K562 (cell line): Measurements from ENCODE around the gene GORASP1. TPM values are rescaled to one million over a fixed set of nuclear protein-coding genes. Genes with fewer than 3 reads are reported as not detected.

Source experiments
- ATAC-seq: fragments of 200-7000 bp; cut with Tn5 transposase; 3 replicates; pipeline ENCODE4 v1.9.1; 2020; ENCODE audit warnings: moderate library complexity
- BruUV-seq: library from RNA; stranded (reverse); fragments of 400-500 nt; replicated peaks from 2 replicates; lab custom pipeline; 2021; lab: Mats Ljungman, UMichigan
- CTCF ChIA-PET: fragments of 300-600 bp; formaldehyde crosslinking; extraction: SDS; loops from one replicate; lab custom pipeline; 2021; ENCODE audit warnings: low intra/inter-chr PET ratio; lab: Yijun Ruan, JAX
- POLR2A ChIA-PET: fragments of 300-600, 350-650 bp; sonication (Branson Sonifier 250); formaldehyde crosslinking; extraction: SDS; loops from one replicate; lab custom pipeline; 2021; ENCODE audit warnings: antibody characterized with exemption, inconsistent platforms; lab: Yijun Ruan, JAX
- DNase-seq, 4 experiments: peaks; one replicate each; pipeline versions ENCODE4 v3.0.0 to v3.0.0-alpha.2; 2011 to 2018; ENCODE audit warnings: low spot score in 3 of 4, mixed read lengths in 3 of 4; ENCODE audit errors: extremely low read depth in 1 of 4
- FAIRE-seq: peaks from 2 replicates; lab custom pipeline; 2011; peaks lifted over from hg19 to GRCh38; lab: Jason Lieb, UNC
- H2AFZ ChIP-seq: 2 replicates; pipeline ENCODE4 v1.6.0; 2011; ENCODE audit warnings: low read depth, low read length, control low read depth, inconsistent platforms
- H3K27ac ChIP-seq: fragments of 200-600 bp; 3 replicates; pipeline ENCODE4 v1.8.0; 2011; ENCODE audit warnings: low read depth, mild to moderate bottlenecking, control low read depth, inconsistent platforms, low read length, moderate library complexity, mixed read lengths; ENCODE audit errors: extremely low read depth
- H3K27me3 ChIP-seq, 2 experiments: fragments of 300-600 bp in 1 of 2; 2 replicates in 1 of 2; 3 replicates in 1 of 2; pipeline versions ENCODE4 v1.6.0 to v1.8.0; 2011; ENCODE audit warnings: inconsistent platforms in 2 of 2, low read length in 2 of 2, mild to moderate bottlenecking in 1 of 2, mixed read lengths in 1 of 2, moderate library complexity in 1 of 2; ENCODE audit not compliant: control insufficient read depth in 2 of 2, insufficient read depth in 2 of 2
- H3K36me3 ChIP-seq: fragments of 300-600 bp; 3 replicates; pipeline ENCODE4 v1.8.0; 2011; ENCODE audit warnings: mild to moderate bottlenecking, low read length, inconsistent platforms; ENCODE audit not compliant: control insufficient read depth, insufficient read depth
- H3K4me1 ChIP-seq, 2 experiments: fragments of 200-600 bp in 1 of 2; replicated peaks in 1 of 2; 2 replicates in 1 of 2; 3 replicates in 1 of 2; pipeline versions ENCODE4 v1.5.1 to v1.8.0; 2011; ENCODE audit warnings: inconsistent platforms in 2 of 2, low read length in 2 of 2, mild to moderate bottlenecking in 1 of 2, mixed read lengths in 1 of 2, moderate library complexity in 1 of 2; ENCODE audit not compliant: control insufficient read depth in 2 of 2, insufficient read depth in 2 of 2
- H3K4me2 ChIP-seq: 2 replicates; pipeline ENCODE4 v1.6.1; 2011; ENCODE audit warnings: low read length, control low read depth, inconsistent platforms, mixed read lengths; ENCODE audit not compliant: insufficient read depth
- H3K4me3 ChIP-seq: fragments of 200-600 bp; sonication (generic), shearing (Covaris generic); 2 replicates; pipeline ENCODE4 v1.5.1; 2016; ENCODE audit warnings: control low read depth, inconsistent platforms
- H3K79me2 ChIP-seq: fragments of 200-600 bp; 3 replicates; pipeline ENCODE4 v1.8.0; 2011; ENCODE audit warnings: low read length, inconsistent platforms; ENCODE audit not compliant: control insufficient read depth, insufficient read depth
- H3K9ac ChIP-seq, 2 experiments: 2 replicates each; pipeline versions ENCODE4 v1.6.0 to v1.6.1; 2011; ENCODE audit warnings: low read depth in 2 of 2, low read length in 2 of 2, control low read depth in 1 of 2, inconsistent platforms in 1 of 2, mild to moderate bottlenecking in 1 of 2, mixed read lengths in 1 of 2; ENCODE audit not compliant: insufficient read depth in 1 of 2
- H3K9me1 ChIP-seq: one replicate; pipeline ENCODE4 v1.6.0; 2011; ENCODE audit warnings: inconsistent platforms, mild to moderate bottlenecking, low read length, moderate library complexity; ENCODE audit not compliant: control insufficient read depth, insufficient read depth
- H3K9me3 ChIP-seq: replicated peaks from 2 replicates; pipeline ENCODE4 v1.5.1; 2011; ENCODE audit warnings: low read depth, low read length, inconsistent platforms; ENCODE audit not compliant: control insufficient read depth, insufficient read depth
- H4K20me1 ChIP-seq: replicated peaks from 2 replicates; pipeline ENCODE4 v1.6.1; 2011; ENCODE audit warnings: low read length, inconsistent platforms, mixed read lengths; ENCODE audit not compliant: control insufficient read depth, insufficient read depth
- GATAD2A ChIP-seq: fragments of 450-650 bp; IDR thresholded peaks from 2 replicates; pipeline ENCODE4 v1.6.1; 2017
- HMG20A ChIP-seq: fragments of 450-650 bp; formaldehyde crosslinking; conservative IDR thresholded peaks from 2 replicates; pipeline ENCODE4 v1.4.0; 2020; ENCODE audit warnings: mild to moderate bottlenecking, mixed read lengths
- PHB2 ChIP-seq: fragments of 450-650 bp; IDR thresholded peaks from 2 replicates; pipeline ENCODE4 v1.6.1; 2017; ENCODE audit warnings: low read depth
- POLR2AphosphoS5 ChIP-seq: IDR thresholded peaks from 2 replicates; pipeline ENCODE4 v1.6.1; 2011; ENCODE audit warnings: mild to moderate bottlenecking, low read depth, low read length, moderate library complexity; ENCODE audit not compliant: control insufficient read depth, insufficient read depth
- PRMT5 ChIP-seq: sonication (generic); formaldehyde crosslinking; IDR thresholded peaks from 2 replicates; pipeline ENCODE4 v1.5.0; 2020; ENCODE audit warnings: missing genetic modification reagents
- SMARCA4 ChIP-seq: fragments of 450-650 bp; IDR thresholded peaks from 2 replicates; pipeline ENCODE4 v1.6.1; 2016
- SMARCA5 ChIP-seq: fragments of 450-650 bp; IDR thresholded peaks from 2 replicates; pipeline ENCODE4 v1.6.1; 2016
- TCFL5 ChIP-seq: fragments of 250-450 bp; sonication (Bioruptor Pico); conservative IDR thresholded peaks from 2 replicates; pipeline ENCODE4 v1.6.1; 2021; ENCODE audit warnings: mild to moderate bottlenecking, moderate library complexity, matching md5 sums
- ZNF12 ChIP-seq: sonication (generic); formaldehyde crosslinking; IDR thresholded peaks from 2 replicates; pipeline ENCODE4 v1.4.0; 2020; ENCODE audit warnings: mild to moderate bottlenecking, missing genetic modification reagents
- ZNF639 ChIP-seq, 2 experiments: fragments of 200-800 bp in 1 of 2; sonication (Bioruptor generic) in 1 of 2; sonication (generic) in 1 of 2; formaldehyde crosslinking in 1 of 2; IDR thresholded peaks in 1 of 2; conservative IDR thresholded peaks in 1 of 2; 2 replicates each; pipeline versions ENCODE4 v1.5.0 to v1.6.1; 2016 to 2020; ENCODE audit warnings: missing compliant biosample characterization in 1 of 2, missing genetic modification characterization in 1 of 2, missing genetic modification reagents in 1 of 2
- ZNF707 ChIP-seq: fragments of 250-450 bp; sonication (Bioruptor Pico); conservative IDR thresholded peaks from 2 replicates; pipeline ENCODE4 v1.8.0; 2022; ENCODE audit warnings: inconsistent platforms, mild to moderate bottlenecking, moderate library complexity
- WGBS: fragments of 100-300 bp; shearing (Covaris generic); methylation state at CpG from one replicate; pipeline ENCODE4 v1.1.6; 2016; ENCODE audit warnings: low coverage, mixed read lengths; ENCODE audit not compliant: insufficient coverage; ENCODE audit errors: missing lambda C conversion rate; 5-methylcytosine and 5-hydroxymethylcytosine counted together
- in situ Hi-C: fragments of 300-500 bp; cut with MboI; formaldehyde crosslinking; loops from 4 replicates; pipeline ENCODE4 v1.15.0; 2018; ENCODE audit warnings: inconsistent platforms, mixed read lengths
- intact Hi-C: fragments of 100-400 bp; cut with micrococcal nuclease; formaldehyde crosslinking; loops from 2 replicates; pipeline ENCODE4 v1.14.2; 2022
- polyA plus RNA-seq, 8 experiments: library from polyadenylated mRNA; depleted of rRNA in 4 of 8; stranded (reverse) in 5 of 8; unstranded in 3 of 8; fragments of >200 nt; fragmentation: Nextera tagmentation in 2 of 8; fragmentation: Illumina TruSeq in 1 of 8; extraction: Ambion mirVana in 2 of 8; extraction: Trizol in 1 of 8; gene quantifications; 2 replicates each; pipeline versions ENCODE4 v1.2.1 to v1.2.3, GENCODE V29; 2011 to 2014; ENCODE audit warnings: inconsistent platforms in 1 of 8, missing spikeins in 1 of 8
- total RNA-seq, 7 experiments: library from RNA; depleted of rRNA in 6 of 7; stranded (reverse); fragments of >200 nt in 6 of 7; fragmentation: Illumina TruSeq in 2 of 7; extraction: Trizol in 2 of 7; gene quantifications; 2 replicates each; pipeline versions ENCODE4 v1.2.1 to v1.2.3, GENCODE V29; 2011 to 2021; ENCODE audit warnings: low replicate concordance in 1 of 7
- TF ChIP-seq, protein P1 (sequence below): fragments of 250-450 bp; sonication (Bioruptor Pico); IDR thresholded peaks from 2 replicates; pipeline ENCODE4 v1.8.0; 2021; ENCODE audit warnings: moderate library complexity, mild to moderate bottlenecking, inconsistent platforms

The GORASP1 gene
- total and polyA plus RNA-seq, 9 of the 15 experiments (the other 6 are each of a cell fraction or from before 2014, with no cell fraction given) = 8.4 to 87.9 (median 67.6) TPM

GRCh38 chr3:39133093-39133490 is 25.7 kb upstream of the GORASP1 start:
- ATAC-seq (no peak), FAIRE-seq (no peak), DNase-seq (no peak)
- TF ChIP-seq SMARCA5 (no peak), TCFL5 (CRISPR knock-in tag) (no peak), POLR2AphosphoS5 (no peak), ZNF639 (CRISPR knock-in tag; conservative IDR thresholded peaks at IDR 0.05 in 1 of 2, IDR thresholded peaks at IDR 0.05 in 1 of 2) (no peak), ZNF12 (no peak), HMG20A (CRISPR knock-in tag) (no peak), ZNF707 (no peak), GATAD2A (no peak), SMARCA4 (no peak), PRMT5 (no peak), PHB2 (no peak)
- TF ChIP-seq, protein P1, sequence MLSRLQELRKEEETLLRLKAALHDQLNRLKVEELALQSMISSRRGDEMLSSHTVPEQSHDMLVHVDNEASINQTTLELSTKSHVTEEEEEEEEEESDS (CRISPR knock-in tag) = no peak
- 19% methylated on average over 1 of the region's 1 CpG for WGBS
- peak overlapping the region in 1 of 2 experiments; percentile 33; a peak in 1 of 4 replicates for H3K9ac ChIP-seq
- ChIA-PET POLR2A (interaction anchor here (0.6 to 1.8 kb wide), 3 partner anchors 8 to 225 kb away, joined by 3 to 7 read pairs (median 5); no protein-coding TSS in a partner anchor), CTCF (no interaction called here)
- H3K27me3 ChIP-seq = peaks cover 0 to 9% of the 10 kb centered on the region in 2 experiments; a peak in 1 of 5 replicates
- intact Hi-C loops = no loop called here
- BruUV-seq = no TSS peak
- H2AFZ ChIP-seq = no peak overlapping the region
- H4K20me1 ChIP-seq = no peaks in the 10 kb centered on the region
- no peak overlapping the region for H3K27ac ChIP-seq
- H3K4me1 ChIP-seq = peaks cover 0 to 13% of the 10 kb centered on the region in 2 experiments; a peak in 2 of 5 replicates
- no peak overlapping the region for H3K4me3 ChIP-seq
- no peaks in the 10 kb centered on the region for H3K36me3 ChIP-seq
- H3K9me3 ChIP-seq = no peaks in the 10 kb centered on the region
- in situ Hi-C loops = no loop called here
- H3K4me2 ChIP-seq = no peak overlapping the region
- H3K9me1 ChIP-seq = no peaks in the 10 kb centered on the region
- H3K79me2 ChIP-seq = no peaks in the 10 kb centered on the region
